Parathyroid adenoma (tissue), 2 donors: ENCODE results near the gene ZC3H4.
A peak's percentile ranks its signal among the peaks of the same experiment; 100 is the strongest.

Experiments
- H2AFZ ChIP-seq: fragments of 300-600 bp; sonication (generic); one replicate; pipeline ENCODE4 v1.7.0; 2017; ENCODE audit warnings: antibody characterized with exemption, mild to moderate bottlenecking
- H3K27ac ChIP-seq: fragments of 300-600 bp; sonication (generic); one replicate; pipeline ENCODE4 v1.7.0; 2017
- H3K27me3 ChIP-seq: fragments of 300-600 bp; sonication (generic); one replicate; pipeline ENCODE4 v1.7.0; 2017; ENCODE audit warnings: low read length; ENCODE audit not compliant: control insufficient read depth, insufficient read depth
- H3K36me3 ChIP-seq: fragments of 300-600 bp; sonication (generic); one replicate; pipeline ENCODE4 v1.7.0; 2017; ENCODE audit warnings: low read length; ENCODE audit not compliant: control insufficient read depth, insufficient read depth
- H3K4me1 ChIP-seq: fragments of 300-600 bp; sonication (generic); one replicate; pipeline ENCODE4 v1.7.0; 2017; ENCODE audit warnings: control low read depth
- H3K4me2 ChIP-seq: fragments of 300-600 bp; sonication (generic); one replicate; pipeline ENCODE4 v1.7.0; 2017; ENCODE audit warnings: low read length
- H3K4me3 ChIP-seq: fragments of 300-600 bp; sonication (generic); one replicate; pipeline ENCODE4 v1.7.0; 2017; ENCODE audit warnings: low read depth, low read length
- H3K79me2 ChIP-seq: fragments of 300-600 bp; sonication (generic); one replicate; pipeline ENCODE4 v1.7.0; 2017; ENCODE audit warnings: control low read depth
- H3K9ac ChIP-seq: fragments of 300-600 bp; sonication (generic); one replicate; pipeline ENCODE4 v1.7.0; 2017; ENCODE audit warnings: mild to moderate bottlenecking
- H3K9me3 ChIP-seq: fragments of 300-600 bp; sonication (generic); one replicate; pipeline ENCODE4 v1.7.0; 2017; ENCODE audit warnings: low read length; ENCODE audit not compliant: control insufficient read depth
- CTCF ChIP-seq: fragments of 300-600 bp; sonication (generic); IDR thresholded peaks from one replicate; pipeline ENCODE4 v1.7.0; 2017; ENCODE audit warnings: antibody characterized with exemption, mild to moderate bottlenecking
- donor health status: primary hyperparathyroidism.

ZC3H4 gene

GRCh38 chr19:47022140-47022536 is 91.4 kb downstream of the ZC3H4 start:
- Histone ChIP-seq H3K9ac (no peak overlapping the region), H3K4me1 (no peaks in the 10 kb centered on the region), H3K4me2 (no peak overlapping the region), H3K36me3 (no peaks in the 10 kb centered on the region), H3K79me2 (no peaks in the 10 kb centered on the region), H3K27ac (no peak overlapping the region), H3K4me3 (no peak overlapping the region), H3K9me3 (no peaks in the 10 kb centered on the region), H3K27me3 (peaks cover 10% of the 10 kb centered on the region), H2AFZ (no peak overlapping the region)
- no peak for TF ChIP-seq CTCF

GRCh38 chr19:47021536-47022139 is 91.9 kb downstream of the ZC3H4 start:
- H2AFZ ChIP-seq, result peak overlapping the region; percentile 51

GRCh38 chr19:47020992-47021496 is 92.5 kb downstream of the ZC3H4 start:
- H3K9ac ChIP-seq, result no peak overlapping the region
- no peaks in the 10 kb centered on the region for H3K36me3 ChIP-seq
- H3K4me1 ChIP-seq, result no peaks in the 10 kb centered on the region
- H3K27me3 ChIP-seq, result peaks cover 10% of the 10 kb centered on the region
- peak overlapping the region; percentile 9 for H3K4me3 ChIP-seq
- H3K79me2 ChIP-seq, result no peaks in the 10 kb centered on the region
- no peak overlapping the region for H3K27ac ChIP-seq
- peak overlapping the region; percentile 49 for H3K4me2 ChIP-seq
- no peaks in the 10 kb centered on the region for H3K9me3 ChIP-seq
- no peak for TF ChIP-seq CTCF
- peak overlapping the region; percentile 51 for H2AFZ ChIP-seq

More at GRCh38 chr19:47021536-47022139, 91.9 kb downstream of the ZC3H4 start:
- Histone ChIP-seq H3K27me3 (peaks cover 10% of the 10 kb centered on the region), H3K9ac (no peak overlapping the region), H3K79me2 (no peaks in the 10 kb centered on the region), H3K4me1 (no peaks in the 10 kb centered on the region), H3K9me3 (no peaks in the 10 kb centered on the region), H3K27ac (no peak overlapping the region), H3K36me3 (no peaks in the 10 kb centered on the region), H3K4me3 (peak overlapping the region; percentile 9), H3K4me2 (peak overlapping the region; percentile 49)
- TF ChIP-seq CTCF, result no peak

GRCh38 chr19:47020132-47020805 is 93.3 kb downstream of the ZC3H4 start:
- Histone ChIP-seq H2AFZ (no peak overlapping the region), H3K79me2 (no peaks in the 10 kb centered on the region), H3K4me2 (no peak overlapping the region), H3K9me3 (no peaks in the 10 kb centered on the region), H3K9ac (no peak overlapping the region), H3K27me3 (peaks cover 10% of the 10 kb centered on the region), H3K27ac (no peak overlapping the region), H3K36me3 (no peaks in the 10 kb centered on the region), H3K4me3 (no peak overlapping the region), H3K4me1 (no peaks in the 10 kb centered on the region)
- no peak for TF ChIP-seq CTCF
